ENCODE results near the gene KRTAP10-5.

KRTAP10-5 gene

DNA sequence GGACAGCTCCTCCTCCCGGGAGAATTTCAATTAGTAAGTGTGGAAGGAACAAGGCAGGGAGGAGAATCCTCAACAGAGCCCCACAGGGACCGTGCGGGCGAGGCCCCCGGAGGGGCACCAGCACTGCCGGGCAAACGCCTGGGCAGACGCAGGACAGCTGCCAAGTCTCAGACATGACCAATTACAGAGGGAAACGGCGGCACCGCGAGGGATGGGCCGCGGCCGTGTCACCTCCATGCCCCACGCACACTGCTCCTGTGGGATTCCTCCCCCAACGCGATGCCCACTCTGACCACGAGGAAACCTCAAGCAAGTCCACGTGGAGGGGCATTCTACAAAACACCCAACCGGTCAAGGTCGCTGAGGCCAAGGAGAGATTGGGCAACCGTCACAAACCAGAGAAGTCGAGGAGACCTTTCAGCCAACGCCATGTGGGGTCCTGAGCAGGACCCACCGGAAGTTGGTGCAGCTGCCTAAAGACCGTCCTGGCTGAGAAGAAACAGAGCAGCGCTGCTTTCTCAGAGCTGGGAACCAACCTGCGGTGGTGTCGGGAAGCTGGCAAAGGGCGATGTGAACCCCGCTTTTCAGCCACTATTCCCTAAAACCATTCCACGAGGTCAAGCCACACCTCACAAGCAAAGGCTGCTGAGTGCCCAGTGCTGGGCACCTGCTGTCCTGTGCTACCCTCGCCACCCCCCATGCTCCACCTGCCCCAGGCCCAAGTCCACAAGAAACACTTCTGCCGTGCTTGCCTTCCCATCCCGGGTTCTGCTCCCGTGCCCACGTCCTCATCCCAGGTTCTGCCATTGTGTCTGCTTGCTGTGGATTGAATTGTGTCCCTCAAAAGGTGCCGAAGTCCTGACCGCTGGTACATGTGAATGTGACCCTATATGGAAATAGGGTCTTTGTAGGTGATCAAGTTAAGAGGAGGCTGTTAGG, 8.3 kb downstream of the KRTAP10-5 start:
- no peak overlapping the region for H3K4me3 ChIP-seq (ENCODE audit: control insufficient read depth, low read depth, low read length)
- no peak for DNase-seq (ENCODE audit: low read depth)
- TF ChIP-seq, protein P1, sequence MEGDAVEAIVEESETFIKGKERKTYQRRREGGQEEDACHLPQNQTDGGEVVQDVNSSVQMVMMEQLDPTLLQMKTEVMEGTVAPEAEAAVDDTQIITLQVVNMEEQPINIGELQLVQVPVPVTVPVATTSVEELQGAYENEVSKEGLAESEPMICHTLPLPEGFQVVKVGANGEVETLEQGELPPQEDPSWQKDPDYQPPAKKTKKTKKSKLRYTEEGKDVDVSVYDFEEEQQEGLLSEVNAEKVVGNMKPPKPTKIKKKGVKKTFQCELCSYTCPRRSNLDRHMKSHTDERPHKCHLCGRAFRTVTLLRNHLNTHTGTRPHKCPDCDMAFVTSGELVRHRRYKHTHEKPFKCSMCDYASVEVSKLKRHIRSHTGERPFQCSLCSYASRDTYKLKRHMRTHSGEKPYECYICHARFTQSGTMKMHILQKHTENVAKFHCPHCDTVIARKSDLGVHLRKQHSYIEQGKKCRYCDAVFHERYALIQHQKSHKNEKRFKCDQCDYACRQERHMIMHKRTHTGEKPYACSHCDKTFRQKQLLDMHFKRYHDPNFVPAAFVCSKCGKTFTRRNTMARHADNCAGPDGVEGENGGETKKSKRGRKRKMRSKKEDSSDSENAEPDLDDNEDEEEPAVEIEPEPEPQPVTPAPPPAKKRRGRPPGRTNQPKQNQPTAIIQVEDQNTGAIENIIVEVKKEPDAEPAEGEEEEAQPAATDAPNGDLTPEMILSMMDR (IDR thresholded peaks at IDR 0.05; ENCODE audit: control insufficient read depth, insufficient read depth, low read depth, low read length, missing control alignments) = no peak

DNA sequence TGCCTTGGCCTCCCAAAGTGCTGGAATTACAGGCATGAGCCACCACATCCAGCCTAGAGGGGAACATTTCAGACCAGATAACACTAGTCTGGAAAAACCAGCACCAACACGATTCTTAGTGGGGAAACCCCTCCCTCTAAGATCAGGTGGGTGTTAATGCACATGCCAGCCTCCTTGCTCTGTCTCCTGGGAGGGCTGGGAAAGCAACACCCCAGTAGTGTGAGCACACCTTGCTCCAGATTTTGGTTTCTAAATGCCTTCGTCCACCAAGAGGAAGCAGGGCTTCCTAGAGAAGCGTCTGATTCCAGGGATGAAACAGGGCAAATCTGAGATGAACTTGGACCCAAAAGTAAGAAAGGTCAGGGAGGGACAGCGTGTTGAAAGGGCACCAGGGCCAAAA, 9.1 kb downstream of the KRTAP10-5 start:
- H3K4me3 ChIP-seq (ENCODE audit: control insufficient read depth, low read depth, low read length) = no peak overlapping the region
- TF ChIP-seq, protein P1 (IDR thresholded peaks at IDR 0.05; ENCODE audit: control insufficient read depth, insufficient read depth, low read depth, low read length, missing control alignments) = no peak
- DNase-seq (ENCODE audit: low read depth) = no peak

DNA sequence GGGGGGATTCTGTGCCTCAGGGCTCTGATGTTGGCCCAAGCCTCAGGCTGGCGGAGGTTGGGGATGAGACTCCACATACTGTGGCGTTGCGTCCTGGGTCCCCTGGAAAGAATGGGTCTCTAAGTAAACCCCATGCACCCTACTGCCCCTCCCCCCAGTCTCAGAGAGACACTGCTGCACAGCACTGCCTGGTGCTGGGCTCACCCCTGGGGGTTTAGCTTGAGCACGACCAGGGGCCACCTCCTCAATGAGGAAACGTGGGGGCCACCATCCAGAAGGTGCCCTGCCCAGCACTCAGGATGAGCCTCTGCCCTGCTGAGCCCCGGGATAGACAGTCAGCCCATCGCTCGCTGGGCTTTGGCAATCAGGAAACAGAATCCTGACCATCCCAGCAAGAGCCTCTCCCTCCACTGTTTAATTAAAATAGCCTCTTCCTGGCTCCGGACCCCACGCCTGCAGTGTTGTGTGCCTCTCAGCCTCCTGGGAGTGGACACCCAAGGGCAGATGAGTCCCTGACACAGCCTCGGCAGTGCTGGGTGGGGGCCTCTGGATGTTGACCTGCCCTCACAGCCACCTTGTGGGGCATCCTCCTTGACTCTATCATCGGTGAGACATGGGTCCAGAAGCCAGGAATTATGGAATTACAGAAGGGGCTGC, 10.4 kb downstream of the KRTAP10-5 start:
- TF ChIP-seq, protein P1 (IDR thresholded peaks at IDR 0.05; ENCODE audit: control insufficient read depth, insufficient read depth, low read depth, low read length, missing control alignments) = no peak
- no peak overlapping the region for H3K4me3 ChIP-seq (ENCODE audit: control insufficient read depth, low read depth, low read length)
- no peak for DNase-seq (ENCODE audit: low read depth)

DNA sequence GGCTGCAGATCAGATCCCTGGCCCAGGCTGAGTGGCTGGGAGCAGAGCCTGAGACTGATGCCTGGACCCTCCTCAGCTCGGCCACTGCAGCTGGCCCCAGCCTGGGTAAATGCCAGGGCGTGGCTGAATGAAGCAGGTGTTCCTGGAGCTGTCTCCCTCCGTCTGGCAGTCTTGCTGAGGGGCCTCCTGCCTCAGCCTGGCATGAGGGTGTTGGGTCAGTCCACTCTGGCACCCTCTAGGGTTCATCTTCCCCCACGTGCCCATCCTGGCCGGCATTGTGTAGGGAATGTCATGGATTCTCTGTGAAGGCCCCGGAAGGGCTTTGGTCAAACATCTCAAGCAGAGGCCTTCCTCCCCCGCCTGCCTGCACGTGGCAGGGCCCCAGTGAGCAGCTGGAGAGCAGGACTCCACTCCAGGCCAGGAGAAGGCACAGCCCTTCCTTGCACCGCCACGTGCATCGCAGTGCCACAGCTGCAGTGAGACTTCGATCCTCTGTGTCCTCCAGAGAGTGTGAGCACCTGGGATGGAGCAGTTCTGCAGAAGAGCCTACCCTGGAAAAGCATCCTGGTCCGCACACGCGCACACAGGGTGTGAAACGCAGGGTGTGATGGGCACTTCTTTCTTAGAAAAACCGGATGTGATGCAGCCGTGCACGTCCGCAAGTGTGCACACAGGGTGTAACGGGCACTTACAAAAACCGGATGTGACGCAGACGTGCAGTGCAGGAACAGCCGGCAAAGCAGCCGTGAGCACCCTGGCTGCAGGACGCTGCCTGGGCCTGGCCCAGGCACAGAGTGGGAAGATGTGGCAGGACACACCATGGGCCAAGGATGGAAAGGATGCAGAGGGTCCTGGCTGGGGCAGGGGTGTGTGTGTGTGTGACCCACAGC, 11.5 kb downstream of the KRTAP10-5 start:
- no peak for DNase-seq (ENCODE audit: low read depth)
- TF ChIP-seq, protein P1 (IDR thresholded peaks at IDR 0.05; ENCODE audit: control insufficient read depth, insufficient read depth, low read depth, low read length, missing control alignments) = no peak
- H3K4me3 ChIP-seq (ENCODE audit: control insufficient read depth, low read depth, low read length) = no peak overlapping the region

DNA sequence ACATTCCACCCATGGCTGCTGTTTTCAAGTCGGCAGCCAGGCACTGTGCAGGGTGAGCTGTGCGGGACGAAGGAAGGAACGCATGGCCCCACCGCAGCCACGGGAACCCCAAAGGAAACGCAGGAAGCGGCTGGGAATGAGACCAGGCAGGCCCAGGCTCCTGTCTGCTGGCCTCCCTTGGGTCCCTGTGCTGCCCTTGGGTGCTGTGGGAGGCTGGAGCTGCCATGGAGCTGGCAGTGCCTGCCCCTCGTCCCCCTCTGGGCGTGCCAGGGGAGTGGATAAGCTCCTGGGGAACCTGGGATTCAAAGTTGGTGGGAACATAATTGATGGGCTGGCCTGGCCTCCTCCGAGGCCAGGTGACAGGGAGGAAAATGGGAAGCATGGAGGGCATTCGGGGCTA, 12.1 kb downstream of the KRTAP10-5 start:
- DNase-seq (ENCODE audit: low read depth) = no peak
- H3K4me3 ChIP-seq (ENCODE audit: control insufficient read depth, low read depth, low read length) = no peak overlapping the region
- TF ChIP-seq, protein P1 (IDR thresholded peaks at IDR 0.05; ENCODE audit: control insufficient read depth, insufficient read depth, low read depth, low read length, missing control alignments) = no peak
